Loucy (cell line): Measurements from ENCODE around the gene TNIP2.

Experiments
- H2AFZ ChIP-seq: fragments of 200-600 bp; sonication (generic); 2 replicates; pipeline ENCODE4 v1.6.0; 2016; ENCODE audit warnings: antibody characterized with exemption, mild to moderate bottlenecking, low read length, moderate library complexity
- H3F3A ChIP-seq: fragments of 200-600 bp; 2 replicates; pipeline ENCODE4 v1.6.0; 2016; ENCODE audit warnings: antibody characterized with exemption, low read depth, mild to moderate bottlenecking
- H3K27me3 ChIP-seq: fragments of 200-600 bp; sonication (generic); 2 replicates; pipeline ENCODE4 v1.6.1; 2014; ENCODE audit warnings: low read length, mild to moderate bottlenecking; ENCODE audit not compliant: insufficient read depth, poor library complexity, severe bottlenecking
- H3K36me3 ChIP-seq: fragments of 200-600 bp; sonication (generic); 2 replicates; pipeline ENCODE4 v1.6.1; 2016; ENCODE audit warnings: low read length; ENCODE audit not compliant: insufficient read depth
- H3K4me1 ChIP-seq: fragments of 200-600 bp; sonication (generic); 2 replicates; pipeline ENCODE4 v1.5.1; 2014; ENCODE audit warnings: low read length, mild to moderate bottlenecking; ENCODE audit not compliant: insufficient read depth, poor library complexity, severe bottlenecking
- H3K4me2 ChIP-seq: fragments of 200-600 bp; sonication (generic); 2 replicates; pipeline ENCODE4 v1.6.0; 2014; ENCODE audit warnings: antibody characterized with exemption, low read length, low read depth, mild to moderate bottlenecking; ENCODE audit not compliant: poor library complexity, severe bottlenecking
- H3K4me3 ChIP-seq: fragments of 200-600 bp; sonication (generic); 2 replicates; pipeline ENCODE4 v1.5.1; 2014; ENCODE audit warnings: low read length, mild to moderate bottlenecking, mixed read lengths; ENCODE audit not compliant: poor library complexity, severe bottlenecking
- H3K79me2 ChIP-seq: fragments of 200-600 bp; sonication (generic); 2 replicates; pipeline ENCODE4 v1.6.1; 2014; ENCODE audit warnings: low read length; ENCODE audit not compliant: insufficient read depth
- H3K9ac ChIP-seq: fragments of 200-600 bp; sonication (generic); 2 replicates; pipeline ENCODE4 v1.6.0; 2014; ENCODE audit warnings: mild to moderate bottlenecking, low read depth, low read length, moderate library complexity; ENCODE audit not compliant: poor library complexity, severe bottlenecking
- H3K9me2 ChIP-seq: fragments of 200-600 bp; sonication (generic); replicated peaks from 2 replicates; pipeline ENCODE4 v1.6.1; 2016; ENCODE audit warnings: low read depth, low read length, mixed read lengths
- H3K9me3 ChIP-seq: fragments of 200-600 bp; sonication (generic); 2 replicates; pipeline ENCODE4 v1.6.1; 2014; ENCODE audit warnings: mild to moderate bottlenecking, antibody characterized with exemption, low read length, low read depth; ENCODE audit not compliant: insufficient read depth
- H4K20me1 ChIP-seq: fragments of 200-600 bp; sonication (generic); 2 replicates; pipeline ENCODE4 v1.6.0; 2014; ENCODE audit warnings: antibody characterized with exemption, low read length, mild to moderate bottlenecking; ENCODE audit not compliant: insufficient read depth, poor library complexity, severe bottlenecking
- EZH2phosphoT487 ChIP-seq: fragments of 200-600 bp; IDR thresholded peaks from 2 replicates; pipeline ENCODE4 v1.6.1; 2018; ENCODE audit warnings: antibody characterized with exemption, mild to moderate bottlenecking, moderate library complexity, borderline replicate concordance
- TF ChIP-seq, protein P1 (sequence below): fragments of 200-600 bp; sonication (generic); conservative IDR thresholded peaks from 2 replicates; pipeline ENCODE4 v1.5.1; 2014; ENCODE audit warnings: mild to moderate bottlenecking, antibody characterized with exemption, low read length

The TNIP2 gene

GRCh38 chr4:2767705-2768074, 11.6 kb upstream of the TNIP2 start:
- no peaks in the 10 kb centered on the region for H4K20me1 ChIP-seq
- no peak overlapping the region for H2AFZ ChIP-seq
- no peak overlapping the region for H3K4me3 ChIP-seq
- peaks cover 10% of the 10 kb centered on the region for H3K4me1 ChIP-seq
- TF ChIP-seq, protein P1, sequence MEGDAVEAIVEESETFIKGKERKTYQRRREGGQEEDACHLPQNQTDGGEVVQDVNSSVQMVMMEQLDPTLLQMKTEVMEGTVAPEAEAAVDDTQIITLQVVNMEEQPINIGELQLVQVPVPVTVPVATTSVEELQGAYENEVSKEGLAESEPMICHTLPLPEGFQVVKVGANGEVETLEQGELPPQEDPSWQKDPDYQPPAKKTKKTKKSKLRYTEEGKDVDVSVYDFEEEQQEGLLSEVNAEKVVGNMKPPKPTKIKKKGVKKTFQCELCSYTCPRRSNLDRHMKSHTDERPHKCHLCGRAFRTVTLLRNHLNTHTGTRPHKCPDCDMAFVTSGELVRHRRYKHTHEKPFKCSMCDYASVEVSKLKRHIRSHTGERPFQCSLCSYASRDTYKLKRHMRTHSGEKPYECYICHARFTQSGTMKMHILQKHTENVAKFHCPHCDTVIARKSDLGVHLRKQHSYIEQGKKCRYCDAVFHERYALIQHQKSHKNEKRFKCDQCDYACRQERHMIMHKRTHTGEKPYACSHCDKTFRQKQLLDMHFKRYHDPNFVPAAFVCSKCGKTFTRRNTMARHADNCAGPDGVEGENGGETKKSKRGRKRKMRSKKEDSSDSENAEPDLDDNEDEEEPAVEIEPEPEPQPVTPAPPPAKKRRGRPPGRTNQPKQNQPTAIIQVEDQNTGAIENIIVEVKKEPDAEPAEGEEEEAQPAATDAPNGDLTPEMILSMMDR = no peak
- no peak for TF ChIP-seq EZH2phosphoT487
- no peak overlapping the region for H3K9ac ChIP-seq
- no peaks in the 10 kb centered on the region for H3K36me3 ChIP-seq
- H3K79me2 ChIP-seq = no peaks in the 10 kb centered on the region
- H3K27me3 ChIP-seq = no peaks in the 10 kb centered on the region
- H3F3A ChIP-seq = no peaks in the 10 kb centered on the region
- H3K9me2 ChIP-seq = no peaks in the 10 kb centered on the region
- no peak overlapping the region for H3K4me2 ChIP-seq
- no peaks in the 10 kb centered on the region for H3K9me3 ChIP-seq

DNA sequence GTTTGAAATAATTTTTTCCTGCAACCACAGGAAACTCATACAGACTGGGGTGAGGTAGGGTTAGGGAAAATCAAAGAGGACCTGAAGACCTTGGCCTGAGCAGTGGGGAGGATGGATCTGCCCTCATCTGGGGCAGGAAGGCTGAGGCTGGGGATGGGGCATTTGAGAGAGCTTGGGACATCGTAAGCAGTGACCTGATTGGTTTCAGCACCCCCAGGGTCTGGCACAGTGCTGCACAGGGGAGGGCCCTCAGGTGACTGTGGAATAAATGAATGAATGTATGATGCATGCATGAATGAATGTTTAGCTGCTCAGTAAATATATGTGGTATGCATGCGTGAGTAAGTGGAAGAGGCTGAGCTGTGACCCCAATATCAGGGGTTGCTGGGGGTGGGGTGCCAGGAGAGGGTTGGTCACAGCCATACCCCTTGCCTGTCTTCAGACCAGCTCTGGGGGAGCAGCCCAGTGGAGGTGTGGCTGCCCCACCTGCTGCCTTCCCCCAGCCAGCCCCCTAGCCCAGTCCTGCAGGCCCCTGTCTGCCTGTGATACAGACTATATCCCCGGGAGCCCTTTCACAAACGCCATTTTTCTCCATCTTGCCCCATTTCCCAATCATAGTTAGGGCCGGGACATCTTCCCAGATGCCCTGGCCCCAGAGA, 11.0 kb upstream of the TNIP2 start:
- TF ChIP-seq, protein P1 = no peak
- no peak for TF ChIP-seq EZH2phosphoT487
- H3K27me3 ChIP-seq = no peaks in the 10 kb centered on the region
- no peaks in the 10 kb centered on the region for H3K79me2 ChIP-seq
- H2AFZ ChIP-seq = no peak overlapping the region
- H3K4me3 ChIP-seq = no peak overlapping the region
- no peaks in the 10 kb centered on the region for H3K9me2 ChIP-seq
- H3K4me2 ChIP-seq = no peak overlapping the region
- H3K36me3 ChIP-seq = no peaks in the 10 kb centered on the region
- no peak overlapping the region for H3K9ac ChIP-seq
- no peaks in the 10 kb centered on the region for H3F3A ChIP-seq
- H3K4me1 ChIP-seq = peaks cover 10% of the 10 kb centered on the region
- H3K9me3 ChIP-seq = no peaks in the 10 kb centered on the region
- H4K20me1 ChIP-seq = no peaks in the 10 kb centered on the region

- H3K9ac ChIP-seq = no peak overlapping the region
- no peaks in the 10 kb centered on the region for H3K36me3 ChIP-seq
- peaks cover 5% of the 10 kb centered on the region for H3K4me1 ChIP-seq
- H3K9me2 ChIP-seq = no peaks in the 10 kb centered on the region
- no peak overlapping the region for H3K4me2 ChIP-seq
- no peaks in the 10 kb centered on the region for H3F3A ChIP-seq
- no peaks in the 10 kb centered on the region for H3K27me3 ChIP-seq
- H3K79me2 ChIP-seq = no peaks in the 10 kb centered on the region
- no peaks in the 10 kb centered on the region for H3K9me3 ChIP-seq
- no peaks in the 10 kb centered on the region for H4K20me1 ChIP-seq
- no peak overlapping the region for H3K4me3 ChIP-seq
- TF ChIP-seq, protein P1 = no peak
- no peak for TF ChIP-seq EZH2phosphoT487
- H2AFZ ChIP-seq = no peak overlapping the region
These were observed 9.8 kb upstream of the TNIP2 start for GRCh38 chr4:2765832-2766526.
